ENCODE data around the gene CYLD.

Gene CYLD

GRCh38 chr16:50741781-50742575, at the start of gene CYLD:
CYLD (plus strand) TSS chr16:50742086; CDS start chr16:50749699, 7,613 bp downstream.
- peak; percentile 99 for DNase-seq (ENCODE audit: low read depth)

- no peak for DNase-seq (ENCODE audit: low read depth)
Observed at GRCh38 chr16:50692644-50692998, 49.3 kb upstream of the CYLD start.

- no peak for DNase-seq (ENCODE audit: low read depth)
Observed at GRCh38 chr16:50692999-50693781, 48.7 kb upstream of the CYLD start, which contains the start of gene NOD2. NOD2 (plus strand) TSS chr16:50693606; CDS start chr16:50699496, 5,890 bp downstream.

- DNase-seq (ENCODE audit: low read depth): no peak
Observed at GRCh38 chr16:50694206-50694605, 47.7 kb upstream of the CYLD start.

GRCh38 chr16:50695017-50696000, 46.6 kb upstream of the CYLD start:
- no peak for DNase-seq (ENCODE audit: low read depth)

- DNase-seq (ENCODE audit: low read depth): no peak
Observed at GRCh38 chr16:50696126-50696525, 45.8 kb upstream of the CYLD start.

GRCh38 chr16:50696575-50697420, 45.1 kb upstream of the CYLD start:
- DNase-seq (ENCODE audit: low read depth): no peak

- no peak for DNase-seq (ENCODE audit: low read depth)
Observed at GRCh38 chr16:50697421-50697715, 44.5 kb upstream of the CYLD start.

- DNase-seq (ENCODE audit: low read depth): peak; percentile 36
Observed at GRCh38 chr16:50697881-50698767, 43.8 kb upstream of the CYLD start.

GRCh38 chr16:50699326-50700159, 42.3 kb upstream of the CYLD start:
- no peak for DNase-seq (ENCODE audit: low read depth)

- no peak for DNase-seq (ENCODE audit: low read depth)
Observed at GRCh38 chr16:50702725-50703124, 39.2 kb upstream of the CYLD start.

- DNase-seq (ENCODE audit: low read depth): no peak
Observed at GRCh38 chr16:50704245-50704644, 37.6 kb upstream of the CYLD start.

GRCh38 chr16:50705436-50706110, 36.3 kb upstream of the CYLD start:
- DNase-seq (ENCODE audit: low read depth): no peak

GRCh38 chr16:50706250-50706649, 35.6 kb upstream of the CYLD start:
- no peak for DNase-seq (ENCODE audit: low read depth)

GRCh38 chr16:50708373-50709060, 33.4 kb upstream of the CYLD start:
- no peak for DNase-seq (ENCODE audit: low read depth)

GRCh38 chr16:50709061-50709684, 32.7 kb upstream of the CYLD start:
- no peak for DNase-seq (ENCODE audit: low read depth)

GRCh38 chr16:50709980-50710379, 31.9 kb upstream of the CYLD start:
- no peak for DNase-seq (ENCODE audit: low read depth)

GRCh38 chr16:50711040-50711439, 30.8 kb upstream of the CYLD start:
- DNase-seq (ENCODE audit: low read depth): no peak

Data from activated gamma-delta T cell treated with anti-CD3 and anti-CD28 coated beads, Interleukin-2, amount 50 U/mL, for 16 hours (primary cell).